Uterus (tissue), 4 donors: ENCODE results near the gene PTTG1IP2. TPM values are rescaled to one million over a fixed set of nuclear protein-coding genes. Genes with fewer than 3 reads are reported as not detected.

Experiments
- DNase-seq, 2 donors: peaks; one replicate each; pipeline ENCODE4 v3.0.0-alpha.2; 2019 to 2020
- H3K27ac ChIP-seq, 2 donors: fragments of 200-600 bp; sonication (generic); 1 replicate in 1 of 2; 2 replicates in 1 of 2; pipeline ENCODE4 v1.5.1; 2016 to 2018
- H3K27me3 ChIP-seq, 2 donors: fragments of 200-600 bp; sonication (generic); one replicate each; pipeline ENCODE4 v1.5.1; 2018 to 2019; ENCODE audit warnings: control low read depth in 1 of 2
- H3K36me3 ChIP-seq, 2 donors: fragments of 200-600 bp; sonication (generic); one replicate each; pipeline ENCODE4 v1.5.1; 2019; ENCODE audit warnings: control low read depth in 1 of 2
- H3K4me1 ChIP-seq, 2 donors: fragments of 200-600 bp; sonication (generic); one replicate each; pipeline ENCODE4 v1.5.1; 2018 to 2019; ENCODE audit warnings: control low read depth in 1 of 2
- H3K4me3 ChIP-seq, 2 donors: fragments of 200-600 bp; sonication (generic); 1 replicate in 1 of 2; 2 replicates in 1 of 2; pipeline ENCODE4 v1.5.1; 2018 to 2019; ENCODE audit warnings: mild to moderate bottlenecking in 1 of 2
- H3K9me3 ChIP-seq, 2 donors: fragments of 200-600 bp; sonication (generic); one replicate each; pipeline ENCODE4 v1.5.1; 2019; ENCODE audit warnings: control low read depth in 1 of 2
- CTCF ChIP-seq, 4 experiments: fragments of 200-600 bp in 2 of 4; fragments of 450-650 bp in 2 of 4; sonication (generic) in 2 of 4; IDR thresholded peaks; one replicate each; pipeline ENCODE4 v1.5.1; 2016 to 2019; ENCODE audit warnings: antibody characterized with exemption in 4 of 4, mild to moderate bottlenecking in 2 of 4, moderate library complexity in 1 of 4
- POLR2A ChIP-seq, 2 donors: fragments of 450-650 bp; IDR thresholded peaks; one replicate each; pipeline ENCODE4 v1.6.1; 2016; ENCODE audit warnings: antibody characterized with exemption in 2 of 2, mild to moderate bottlenecking in 1 of 2, moderate library complexity in 1 of 2
- intact Hi-C: fragments of 100-400 bp; cut with DNase I; formaldehyde crosslinking; loops from one replicate; pipeline ENCODE4 v1.15.1; 2023; ENCODE audit warnings: low total_unique reads
- total RNA-seq, 4 donors: library from RNA; depleted of rRNA in 3 of 4; stranded (reverse); fragments of >200 nt in 3 of 4; gene quantifications; one replicate each; pipeline versions ENCODE4 v1.1.0 to v1.2.4, GENCODE V29; 2014 to 2023
- donor health status: DM: yes; HTN: yes; CAD: no.

PTTG1IP2 gene
- total RNA-seq, 4 donors from 2014 or later = not detected

- DNase-seq = no peak
- Histone ChIP-seq H3K4me1 (no peaks in the 10 kb centered on the region), H3K27me3 (no peaks in the 10 kb centered on the region), H3K36me3 (no peaks in the 10 kb centered on the region), H3K9me3 (no peaks in the 10 kb centered on the region), H3K27ac (no peak overlapping the region), H3K4me3 (no peak overlapping the region)
- TF ChIP-seq POLR2A (IDR thresholded peaks at IDR 0.05) (no peak), CTCF (IDR thresholded peaks at IDR 0.05) (no peak)
- intact Hi-C loops = no loop called here
These were observed 43.4 kb downstream of the PTTG1IP2 start for GRCh38 chr7:90512821-90513254.

- Histone ChIP-seq H3K4me1 (no peaks in the 10 kb centered on the region), H3K27ac (no peak overlapping the region), H3K9me3 (no peaks in the 10 kb centered on the region), H3K4me3 (no peak overlapping the region), H3K27me3 (no peaks in the 10 kb centered on the region), H3K36me3 (no peaks in the 10 kb centered on the region)
- TF ChIP-seq POLR2A (IDR thresholded peaks at IDR 0.05) (no peak), CTCF (IDR thresholded peaks at IDR 0.05) (no peak)
- intact Hi-C loops = no loop called here
- DNase-seq = no peak
These were observed 46.8 kb downstream of the PTTG1IP2 start for GRCh38 chr7:90516257-90516656.

GRCh38 chr7:90518630-90519029 is 49.2 kb downstream of the PTTG1IP2 start:
- H3K27me3 ChIP-seq = no peaks in the 10 kb centered on the region
- intact Hi-C loops = no loop called here
- no peak overlapping the region for H3K4me3 ChIP-seq
- H3K36me3 ChIP-seq = no peaks in the 10 kb centered on the region
- H3K4me1 ChIP-seq = no peaks in the 10 kb centered on the region
- no peak for DNase-seq
- TF ChIP-seq CTCF (IDR thresholded peaks at IDR 0.05) (no peak), POLR2A (IDR thresholded peaks at IDR 0.05) (no peak)
- no peak overlapping the region for H3K27ac ChIP-seq
- no peaks in the 10 kb centered on the region for H3K9me3 ChIP-seq

- no peaks in the 10 kb centered on the region for H3K9me3 ChIP-seq
- TF ChIP-seq CTCF (IDR thresholded peaks at IDR 0.05) (no peak), POLR2A (IDR thresholded peaks at IDR 0.05) (no peak)
- intact Hi-C loops = no loop called here
- no peaks in the 10 kb centered on the region for H3K4me1 ChIP-seq
- no peaks in the 10 kb centered on the region for H3K36me3 ChIP-seq
- no peak overlapping the region for H3K27ac ChIP-seq
- no peak for DNase-seq
- H3K27me3 ChIP-seq = no peaks in the 10 kb centered on the region
- no peak overlapping the region for H3K4me3 ChIP-seq
These were observed 51.0 kb downstream of the PTTG1IP2 start for GRCh38 chr7:90520484-90520883.

GRCh38 chr7:90530263-90530662 is 60.8 kb downstream of the PTTG1IP2 start:
- intact Hi-C loops = no loop called here
- DNase-seq = no peak
- H3K4me3 ChIP-seq = no peak overlapping the region
- no peaks in the 10 kb centered on the region for H3K9me3 ChIP-seq
- no peaks in the 10 kb centered on the region for H3K27me3 ChIP-seq
- H3K36me3 ChIP-seq = no peaks in the 10 kb centered on the region
- no peak overlapping the region for H3K27ac ChIP-seq
- TF ChIP-seq POLR2A (IDR thresholded peaks at IDR 0.05) = no peak
- TF ChIP-seq CTCF (IDR thresholded peaks at IDR 0.05) = no peak
- no peaks in the 10 kb centered on the region for H3K4me1 ChIP-seq
